Stimulated activated CD4-positive, alpha-beta T cell treated with anti-CD3 and anti-CD28 coated beads, Interleukin-15, amount 100 ng/mL, for 48 hours (primary cell): ENCODE data around the gene SORL1-AS1.
"Not testable (repeated sequence)": the region's sequence is repeated elsewhere in the genome, so short reads cannot be mapped to it uniquely, and the experiment has no call there.

ENCODE experiments used
- DNase-seq, 2 donors: peaks; one replicate each; pipeline ENCODE4 v3.0.0-alpha.2; 2020; ENCODE audit warnings: low read depth in 2 of 2

Gene SORL1-AS1

GRCh38 chr11:121427400-121427744 lies 25.4 kb downstream of the SORL1-AS1 start:
- DNase-seq = no peak

- DNase-seq = no peak
Measured at GRCh38 chr11:121426476-121427399, 26.0 kb downstream of the SORL1-AS1 start.

- no peak for DNase-seq
Measured at GRCh38 chr11:121425828-121426227, 26.9 kb downstream of the SORL1-AS1 start.

- no peak for DNase-seq
Measured at GRCh38 chr11:121422675-121423074, 30.1 kb downstream of the SORL1-AS1 start.

- DNase-seq = no peak
Measured at GRCh38 chr11:121421149-121421901, 31.4 kb downstream of the SORL1-AS1 start.

GRCh38 chr11:121420398-121420797 lies 32.4 kb downstream of the SORL1-AS1 start:
- DNase-seq = no peak

GRCh38 chr11:121419836-121420235 lies 32.9 kb downstream of the SORL1-AS1 start:
- DNase-seq = no peak

- no peak for DNase-seq
Measured at GRCh38 chr11:121418625-121419114, 34.1 kb downstream of the SORL1-AS1 start.

- no peak for DNase-seq
Measured at GRCh38 chr11:121417607-121418006, 35.2 kb downstream of the SORL1-AS1 start.

- peak; percentile 24 to 35 for DNase-seq
Measured at GRCh38 chr11:121417055-121417551, 35.7 kb downstream of the SORL1-AS1 start.

- DNase-seq = no peak
Measured at GRCh38 chr11:121415856-121416255, 36.9 kb downstream of the SORL1-AS1 start.

GRCh38 chr11:121414141-121414913 lies 38.4 kb downstream of the SORL1-AS1 start:
- DNase-seq = no peak

GRCh38 chr11:121412711-121413415 lies 39.9 kb downstream of the SORL1-AS1 start:
- no peak for DNase-seq

- DNase-seq = no peak
Measured at GRCh38 chr11:121412000-121412587, 40.7 kb downstream of the SORL1-AS1 start.

- not testable (repeated sequence) for DNase-seq
Measured at GRCh38 chr11:121411330-121411729, 41.4 kb downstream of the SORL1-AS1 start.

GRCh38 chr11:121410041-121410440 lies 42.7 kb downstream of the SORL1-AS1 start:
- DNase-seq = not testable (repeated sequence)

- DNase-seq = no peak
Measured at GRCh38 chr11:121408830-121409229, 43.9 kb downstream of the SORL1-AS1 start.

GRCh38 chr11:121406291-121406690 lies 46.5 kb downstream of the SORL1-AS1 start:
- no peak for DNase-seq

- no peak for DNase-seq
Measured at GRCh38 chr11:121405646-121406045, 47.1 kb downstream of the SORL1-AS1 start.

- DNase-seq = no peak
Measured at GRCh38 chr11:121394785-121395184, 58.0 kb downstream of the SORL1-AS1 start.

- no peak for DNase-seq
Measured at GRCh38 chr11:121393855-121394254, 58.9 kb downstream of the SORL1-AS1 start.
